Mammary epithelial cell (primary cell): Measurements from ENCODE around the gene VEZF1.

Experiments
- CTCF ChIP-seq, 2 donors: IDR thresholded peaks in 1 of 2; conservative IDR thresholded peaks in 1 of 2; 2 replicates each; pipeline ENCODE4 v1.5.1; 2011 to 2012; ENCODE audit warnings: inconsistent platforms in 2 of 2, low read length in 2 of 2, mild to moderate bottlenecking in 2 of 2, control low read depth in 1 of 2, low read depth in 1 of 2; ENCODE audit not compliant: insufficient read depth in 1 of 2; ENCODE audit errors: extremely low read depth in 1 of 2
- EZH2 ChIP-seq: IDR thresholded peaks from 2 replicates; pipeline ENCODE4 v1.6.1; 2012; ENCODE audit warnings: low read length, inconsistent platforms, borderline replicate concordance

- no peak for TF ChIP-seq EZH2
- no peak for TF ChIP-seq CTCF (conservative IDR thresholded peaks at IDR 0.05 in 1 of 2, IDR thresholded peaks at IDR 0.05 in 1 of 2; ENCODE audit: extremely low read depth in 1 of 2, insufficient read depth in 1 of 2, low read depth in 1 of 2, low read length in 2 of 2)
These were observed 31.5 kb upstream of the VEZF1 start for GRCh38 chr17:58019521-58019920.
